CD4-positive, alpha-beta T cell treated with Interleukin-17A for 4 hours (primary cell): ENCODE results near the gene LRRC74B.
"Not testable (repeated sequence)": the region's sequence is repeated elsewhere in the genome, so short reads cannot be mapped to it uniquely, and the experiment has no call there.

ENCODE experiments used
- DNase-seq: peaks from one replicate; pipeline ENCODE4 v3.0.0-alpha.2; 2020; ENCODE audit warnings: mixed read lengths

Gene LRRC74B

DNA sequence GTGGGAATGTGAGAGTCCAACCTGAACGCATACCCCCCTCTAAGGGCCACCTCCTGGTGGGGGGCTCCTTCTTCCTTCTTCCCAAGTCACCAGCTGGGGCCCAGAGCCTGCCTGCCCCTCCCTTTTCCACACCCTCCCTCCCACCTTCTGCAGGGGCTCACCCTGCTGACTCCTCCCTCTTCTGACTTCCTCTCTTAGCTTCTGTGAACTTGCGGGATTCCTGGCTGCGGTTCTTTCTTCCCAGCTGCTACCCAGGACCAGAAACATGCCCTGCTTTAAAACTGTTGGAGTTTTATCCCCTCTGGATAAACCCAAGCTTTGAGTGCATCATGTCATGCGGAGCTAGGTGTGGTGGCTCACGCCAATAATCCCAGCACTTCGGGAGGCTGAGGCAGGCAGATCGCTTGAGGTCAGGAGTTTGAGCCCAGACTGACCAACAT, 10.2 kb downstream of the LRRC74B start:
- peak; percentile 21 for DNase-seq

DNA sequence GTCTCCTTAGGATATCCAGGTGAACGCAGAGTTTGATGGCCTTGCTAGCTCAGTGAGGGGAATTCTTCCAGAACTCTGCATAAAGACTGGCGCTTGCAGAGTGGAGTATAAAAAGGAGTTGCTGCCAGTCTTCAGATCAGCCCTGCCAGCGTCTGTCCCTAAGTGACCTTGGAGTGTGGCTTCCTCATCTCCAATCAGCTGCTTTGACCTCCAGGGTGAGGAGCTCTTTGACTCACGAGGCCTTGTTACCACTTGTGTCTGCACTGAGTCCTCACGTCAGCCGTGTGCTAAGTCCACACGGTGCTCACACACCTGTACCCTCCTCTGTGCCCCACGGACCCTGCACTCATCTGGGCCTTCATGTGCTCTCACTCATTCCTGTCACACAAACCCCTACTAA, 14.6 kb downstream of the LRRC74B start:
- not testable (repeated sequence) for DNase-seq

DNA sequence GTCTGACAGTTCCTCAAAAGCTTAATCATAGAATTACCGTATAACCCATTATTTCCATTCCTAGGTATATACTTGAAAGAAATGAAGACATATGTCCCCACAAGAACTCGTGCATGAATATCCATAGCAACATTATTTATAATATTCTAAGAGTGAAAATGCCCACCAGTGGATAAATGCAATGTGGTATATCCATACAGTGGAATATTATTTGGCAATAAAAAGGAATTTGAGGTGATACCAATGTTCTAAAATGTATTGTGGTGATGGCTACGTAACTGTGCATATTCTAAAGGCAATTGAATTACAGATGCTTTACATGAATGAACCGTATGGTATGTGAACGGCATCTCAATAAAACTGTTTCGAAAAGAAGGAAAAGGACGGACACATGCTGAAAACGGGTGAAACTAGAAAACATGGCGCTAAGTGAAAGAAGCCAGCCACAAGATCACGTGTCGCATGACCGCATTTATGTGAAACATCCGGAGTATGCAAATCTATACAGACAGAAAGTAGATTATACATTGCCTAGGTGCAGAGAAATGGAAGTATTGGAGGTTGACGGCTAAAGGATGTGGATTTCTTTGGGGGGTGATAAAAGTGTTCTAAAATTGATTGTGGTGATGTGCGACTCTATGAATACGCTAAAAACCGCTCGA, 16.0 kb downstream of the LRRC74B start:
- not testable (repeated sequence) for DNase-seq

DNA sequence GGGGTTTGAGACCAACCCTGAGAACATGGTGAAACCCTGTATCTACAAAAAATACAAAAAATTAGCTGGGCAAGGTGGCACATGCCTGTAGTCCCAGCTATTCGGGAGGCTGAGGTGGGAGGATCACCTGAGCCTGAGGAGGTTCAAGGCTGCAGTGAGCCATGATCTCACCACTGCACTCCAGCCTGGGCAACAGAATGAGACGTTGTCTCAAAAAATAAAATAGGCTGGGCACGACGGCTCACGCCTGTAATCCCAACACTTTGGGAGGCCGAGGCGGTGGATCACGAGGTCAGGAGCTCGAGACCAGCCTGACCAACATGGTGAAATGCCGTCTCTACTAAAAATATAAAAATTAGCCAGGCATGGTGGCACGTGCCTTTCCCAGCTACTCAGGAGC, 18.7 kb downstream of the LRRC74B start:
- DNase-seq, result not testable (repeated sequence)

DNA sequence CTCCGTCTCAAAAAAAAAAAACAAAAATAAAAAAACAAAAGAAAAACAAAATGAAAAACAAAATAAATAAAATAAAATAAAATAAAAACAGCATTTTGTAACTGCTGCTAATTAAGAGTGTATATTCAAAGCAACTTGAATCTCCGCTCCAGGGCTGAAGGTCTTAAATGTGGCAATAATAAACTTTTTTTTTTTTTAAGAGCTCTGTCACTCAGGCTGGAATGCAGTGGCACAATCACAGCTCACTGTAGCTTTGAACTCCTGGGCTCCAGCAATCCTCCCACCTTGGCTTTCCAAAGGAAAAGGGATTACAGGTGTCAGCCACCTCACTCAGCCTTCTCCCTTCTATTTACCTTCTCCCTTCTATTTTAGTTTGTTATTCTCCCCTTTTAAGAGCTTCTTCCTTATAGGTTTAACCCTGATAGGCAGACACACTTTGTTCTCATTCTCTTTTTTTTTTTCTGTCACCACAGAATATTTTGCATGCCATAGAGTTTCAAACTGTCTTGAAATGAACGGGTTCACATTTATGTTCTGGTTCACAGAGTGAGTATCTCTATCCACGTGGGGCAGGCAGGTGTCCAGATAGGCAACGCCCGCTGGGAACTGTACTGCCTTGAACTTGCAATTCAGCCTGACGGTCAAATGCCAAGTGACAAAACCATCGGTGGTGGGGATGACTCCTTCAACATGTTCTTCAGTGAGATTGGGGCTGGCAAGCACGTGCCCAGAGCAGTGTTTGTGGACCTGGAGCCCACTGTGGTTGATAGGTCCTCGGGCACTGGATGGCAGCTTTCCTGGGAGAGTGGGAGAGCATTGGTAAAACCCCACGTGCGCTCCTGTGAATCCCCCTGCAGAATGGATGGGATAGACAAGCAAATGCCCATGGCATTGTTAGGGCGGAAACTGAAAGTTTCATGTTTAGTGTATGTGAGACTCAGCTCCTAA, 19.4 kb downstream of the LRRC74B start:
- no peak for DNase-seq

DNA sequence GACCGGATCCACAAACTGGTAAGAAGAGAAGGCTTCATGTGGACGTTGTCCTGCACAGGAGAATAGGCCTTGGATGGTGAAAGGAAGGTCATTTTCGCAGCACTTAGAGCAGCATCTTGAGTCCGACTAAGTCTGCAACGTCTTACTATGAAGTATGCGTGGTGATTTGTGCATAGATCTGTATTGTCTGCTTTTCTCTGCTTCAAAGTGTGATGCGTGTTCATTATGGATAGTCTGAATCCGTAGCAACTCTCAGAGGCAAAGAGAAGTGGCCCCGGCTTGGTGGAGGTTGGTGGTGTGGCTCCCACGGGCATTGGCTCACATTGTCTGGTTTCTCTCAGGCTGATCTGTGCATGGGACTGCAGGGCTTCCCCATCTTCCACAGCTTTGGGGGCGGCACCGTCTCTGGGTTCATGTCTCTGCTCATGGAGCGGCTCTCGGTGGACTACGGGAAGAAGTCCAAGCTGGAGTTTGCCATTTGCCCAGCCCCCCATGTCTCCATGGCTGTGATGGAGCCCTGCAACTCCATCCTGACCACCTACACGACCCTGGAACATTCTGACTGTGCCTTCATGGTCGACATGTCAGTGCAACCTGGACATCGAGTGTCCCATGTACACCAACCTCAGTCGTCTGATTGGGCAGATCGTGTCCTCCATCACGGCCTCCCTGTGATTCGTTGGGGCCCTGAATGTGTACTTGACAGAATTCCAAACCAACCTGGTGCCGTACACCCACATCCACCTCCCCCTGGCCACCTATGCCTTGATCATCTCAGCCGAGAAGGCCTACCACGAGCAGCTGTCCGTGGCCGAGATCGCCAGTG, 21.5 kb downstream of the LRRC74B start:
- DNase-seq, result no peak

DNA sequence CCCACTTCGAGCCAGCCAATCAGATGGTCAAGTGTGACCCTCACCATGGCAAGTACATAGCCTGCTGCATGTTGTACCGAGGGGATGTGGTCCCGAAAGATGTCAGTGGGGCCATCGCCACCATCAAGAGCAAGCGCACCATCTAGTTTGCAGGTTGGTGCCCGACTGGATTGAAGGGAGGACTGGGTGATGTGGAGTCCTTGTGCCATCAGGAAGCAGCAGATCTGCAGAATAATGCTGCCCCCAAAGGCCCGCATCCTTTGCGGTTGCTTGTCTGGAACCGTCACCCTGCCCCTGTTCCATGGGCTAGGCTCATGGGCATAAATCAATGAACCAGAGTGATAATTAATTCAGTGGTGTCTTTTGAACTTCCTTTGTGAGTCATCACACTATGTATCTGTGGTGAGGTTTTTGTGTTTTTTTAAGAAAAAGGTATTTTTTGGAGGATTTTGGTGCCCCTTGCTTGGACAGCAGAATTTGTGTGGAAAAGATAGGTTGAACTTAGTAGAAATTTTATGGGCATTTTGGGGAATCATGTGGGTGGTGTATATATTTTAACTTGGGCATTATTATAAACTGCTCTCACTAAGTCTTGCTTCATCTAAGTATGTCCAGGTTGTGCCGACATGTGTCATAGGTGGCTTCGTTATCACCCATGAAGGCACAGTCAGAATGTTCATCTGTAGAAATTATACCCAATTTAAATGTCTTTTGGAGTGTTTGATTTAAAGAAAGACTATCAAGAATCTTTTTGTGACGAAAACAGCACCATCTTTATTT, 22.3 kb downstream of the LRRC74B start:
- no peak for DNase-seq

DNA sequence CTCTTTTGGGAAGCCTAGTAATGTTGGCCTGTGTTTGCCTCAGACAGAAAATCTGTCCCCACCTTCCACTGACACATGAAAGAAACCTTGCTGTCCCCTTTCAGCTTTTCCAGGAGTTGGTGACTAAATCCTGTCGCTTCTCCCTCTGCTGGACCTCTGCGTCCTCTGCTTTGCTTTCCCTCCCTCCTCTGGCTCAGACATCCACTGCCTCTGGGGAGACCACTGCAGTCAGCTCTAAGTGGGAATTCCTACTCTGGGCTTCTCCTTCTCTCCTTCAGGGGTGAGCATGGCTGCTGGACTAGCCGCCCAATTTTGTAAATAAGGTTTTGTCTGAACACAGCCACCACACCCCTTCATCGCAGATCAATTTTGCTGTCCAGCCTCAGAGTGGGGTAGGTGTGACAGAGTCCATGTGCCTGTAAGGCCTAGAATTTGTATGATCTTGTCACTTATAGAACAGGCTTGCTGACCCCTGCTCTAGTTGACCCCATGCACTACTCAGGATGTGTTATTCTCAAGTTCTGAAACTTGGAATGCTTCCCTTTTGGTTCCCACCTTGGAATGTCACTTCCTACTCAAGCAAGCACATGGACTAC, 23.0 kb downstream of the LRRC74B start:
- no peak for DNase-seq

DNA sequence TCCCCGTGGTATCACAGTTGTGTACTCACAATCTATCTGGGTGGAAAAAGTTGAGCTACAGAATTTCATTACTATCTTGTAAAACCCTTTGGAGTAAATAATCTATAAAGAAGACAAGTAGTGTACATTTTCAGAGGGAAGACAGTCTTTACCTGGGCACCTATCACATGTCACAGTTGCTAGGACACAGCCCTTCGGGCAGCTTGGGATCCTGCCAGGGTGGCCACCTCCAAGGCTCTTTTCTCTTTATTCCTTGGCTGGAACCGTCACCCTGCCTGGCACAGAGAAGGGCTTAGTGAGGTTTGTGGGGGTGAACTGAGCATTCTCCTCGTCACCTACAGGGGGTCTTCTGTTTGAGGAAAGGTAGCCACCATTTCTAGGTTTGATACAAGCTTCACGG, 23.6 kb downstream of the LRRC74B start:
- no peak for DNase-seq

DNA sequence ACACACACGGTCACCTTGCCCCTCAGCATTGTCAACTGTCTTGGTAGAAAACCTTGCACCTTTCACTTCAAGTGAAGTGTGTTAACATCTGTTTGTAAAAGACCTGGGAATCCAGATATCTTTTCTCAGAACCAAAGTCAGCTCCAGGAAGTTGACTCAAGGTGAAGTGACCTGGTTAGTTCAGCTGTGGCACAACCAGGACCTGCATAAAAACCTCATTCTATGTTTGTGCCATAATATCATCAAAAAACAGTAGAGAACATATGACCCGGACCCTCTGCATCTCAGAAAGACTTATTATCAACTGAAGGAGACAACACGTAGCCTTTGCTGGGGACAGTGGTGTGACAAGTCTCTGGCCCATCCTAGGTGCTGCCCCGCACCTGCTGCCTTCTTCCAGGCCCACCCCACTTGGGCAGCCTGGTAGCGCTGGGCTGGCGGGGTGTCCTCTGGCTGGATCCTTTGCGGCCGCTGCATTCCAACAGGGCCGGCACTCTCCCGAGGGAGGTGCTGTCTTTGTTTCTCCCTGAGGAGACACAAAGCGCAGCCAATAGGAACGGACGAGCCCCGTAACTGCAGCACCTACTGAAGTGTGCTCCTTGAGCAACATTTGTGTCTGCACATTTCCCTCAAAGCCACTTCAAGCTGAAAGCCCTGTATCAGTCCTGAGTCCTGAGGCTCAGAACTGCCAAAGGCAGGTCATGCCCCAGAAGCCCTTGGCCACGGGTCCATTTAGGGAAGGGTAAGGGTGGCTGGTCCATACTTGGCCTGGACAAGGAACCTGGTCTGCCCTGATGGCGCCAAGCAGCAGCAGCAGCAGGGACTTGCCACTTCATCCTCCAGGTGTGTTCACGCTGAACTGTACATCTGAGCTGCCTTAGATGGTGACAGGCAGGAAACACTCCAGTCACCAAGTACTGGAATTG, 25.2 kb downstream of the LRRC74B start:
- no peak for DNase-seq

DNA sequence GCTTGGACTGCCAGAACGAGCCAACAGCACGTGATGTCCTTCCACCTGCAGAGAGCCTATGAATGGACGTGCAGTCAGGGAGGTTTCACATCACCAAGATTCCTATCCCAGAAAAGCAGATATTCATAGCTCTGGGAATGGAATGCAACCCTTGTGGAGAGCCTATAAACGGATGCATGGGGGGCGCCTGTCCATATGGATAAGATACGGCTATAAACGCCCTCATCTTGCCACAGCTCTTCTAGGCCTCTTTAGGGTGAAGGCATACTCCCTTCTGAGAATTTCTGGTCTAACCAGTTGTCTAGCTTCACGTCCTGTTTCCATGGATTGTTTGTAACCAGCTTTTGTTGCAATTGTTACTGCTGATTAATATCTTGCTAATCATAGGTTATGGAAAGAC, 26.1 kb downstream of the LRRC74B start:
- DNase-seq, result not testable (repeated sequence)

DNA sequence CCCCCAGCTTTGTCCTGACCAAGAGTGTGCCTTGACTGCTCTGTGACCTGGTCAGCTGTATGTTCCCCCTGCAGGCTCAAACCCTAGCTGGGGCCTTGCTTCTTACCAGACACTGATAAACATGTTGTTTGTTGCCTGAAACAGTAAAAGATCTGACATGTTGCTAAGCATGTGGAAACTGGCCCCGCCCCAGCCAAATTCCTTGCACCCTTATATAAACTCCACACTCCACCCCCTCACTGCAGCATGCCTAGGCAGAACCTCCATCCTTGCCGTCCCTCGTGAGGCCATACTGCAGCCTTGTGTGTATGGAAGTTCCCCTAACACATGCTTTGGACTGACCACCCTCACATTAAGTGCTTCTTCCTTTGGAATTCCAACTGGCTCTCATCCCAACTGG, 27.3 kb downstream of the LRRC74B start:
- no peak for DNase-seq

DNA sequence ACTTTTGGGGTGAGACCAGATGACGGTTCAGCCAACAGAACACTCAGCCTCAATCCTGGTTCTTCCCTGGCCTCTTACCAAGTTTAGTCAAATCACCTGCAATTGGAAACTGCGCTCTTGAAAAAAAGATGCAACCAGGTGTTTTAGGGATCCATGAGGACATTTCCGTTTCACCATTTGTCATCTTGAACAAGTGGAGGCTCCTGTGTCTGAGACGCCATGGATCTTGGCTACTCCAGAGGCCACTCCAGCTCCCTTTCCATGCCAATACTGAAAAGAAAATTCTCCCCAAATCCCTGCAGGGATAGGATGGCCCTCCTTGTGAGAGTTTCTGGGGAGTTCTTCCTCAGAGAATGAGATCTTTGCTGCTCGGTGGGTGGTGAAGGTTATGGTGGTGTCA, 27.7 kb downstream of the LRRC74B start:
- no peak for DNase-seq

DNA sequence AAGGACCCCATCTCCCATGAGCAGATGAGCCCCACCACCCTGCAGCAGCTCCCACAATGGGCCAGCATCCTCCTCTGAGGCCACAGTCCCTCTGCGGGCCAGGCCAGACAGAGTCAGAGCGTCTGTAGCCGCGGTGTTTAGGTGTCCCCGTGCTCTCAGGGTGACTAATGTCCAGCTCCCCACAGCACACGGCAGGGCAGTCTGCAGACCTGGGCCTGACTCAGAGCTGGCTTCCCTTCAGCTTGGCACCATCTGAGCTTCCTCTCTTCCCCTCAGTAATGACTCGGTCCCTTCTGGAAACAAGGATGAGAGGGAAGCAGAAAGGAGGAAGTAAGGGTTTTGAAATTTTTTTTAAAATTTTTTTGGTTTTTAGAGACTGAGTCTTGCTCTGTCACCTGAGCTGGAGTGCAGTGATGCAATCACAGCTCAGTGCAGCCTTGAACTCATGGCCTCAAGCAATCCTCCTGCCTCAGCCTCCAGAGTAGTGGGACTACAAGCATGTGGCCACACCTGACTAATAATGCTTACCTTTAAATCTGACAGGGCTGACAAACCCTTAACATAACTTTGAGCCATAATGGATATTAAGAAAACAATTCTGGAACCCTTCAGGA, 28.5 kb downstream of the LRRC74B start:
- no peak for DNase-seq

DNA sequence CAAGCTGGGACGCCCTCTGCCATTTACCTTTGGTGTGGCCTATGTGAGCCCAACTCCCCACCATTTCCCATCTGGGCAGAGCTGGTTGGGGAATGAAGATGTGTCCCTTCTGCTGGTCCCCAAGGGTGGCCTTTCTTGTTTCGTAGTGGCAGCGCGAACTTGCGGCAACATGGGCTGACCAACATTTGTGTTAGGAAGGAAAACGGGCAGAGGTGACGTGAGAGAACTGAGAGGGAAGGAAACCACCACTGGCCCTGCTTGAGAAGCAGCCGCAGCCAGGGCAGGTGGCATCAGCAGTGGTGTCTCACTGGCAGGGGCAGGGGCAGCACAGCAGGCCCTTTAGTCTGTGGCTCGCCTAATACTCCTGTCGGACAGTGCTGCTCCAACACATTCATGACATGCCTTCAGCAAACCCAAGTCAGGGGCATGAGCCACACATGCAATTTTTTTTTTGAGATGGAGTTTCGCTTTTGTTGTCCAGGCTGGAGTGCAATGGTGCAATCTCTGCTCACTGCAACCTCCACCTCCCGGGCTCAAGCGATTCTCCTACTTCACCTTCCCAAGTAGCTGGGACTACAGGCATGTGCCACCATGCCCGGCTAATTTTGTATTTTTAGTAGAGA, 29.9 kb downstream of the LRRC74B start:
- DNase-seq, result no peak

DNA sequence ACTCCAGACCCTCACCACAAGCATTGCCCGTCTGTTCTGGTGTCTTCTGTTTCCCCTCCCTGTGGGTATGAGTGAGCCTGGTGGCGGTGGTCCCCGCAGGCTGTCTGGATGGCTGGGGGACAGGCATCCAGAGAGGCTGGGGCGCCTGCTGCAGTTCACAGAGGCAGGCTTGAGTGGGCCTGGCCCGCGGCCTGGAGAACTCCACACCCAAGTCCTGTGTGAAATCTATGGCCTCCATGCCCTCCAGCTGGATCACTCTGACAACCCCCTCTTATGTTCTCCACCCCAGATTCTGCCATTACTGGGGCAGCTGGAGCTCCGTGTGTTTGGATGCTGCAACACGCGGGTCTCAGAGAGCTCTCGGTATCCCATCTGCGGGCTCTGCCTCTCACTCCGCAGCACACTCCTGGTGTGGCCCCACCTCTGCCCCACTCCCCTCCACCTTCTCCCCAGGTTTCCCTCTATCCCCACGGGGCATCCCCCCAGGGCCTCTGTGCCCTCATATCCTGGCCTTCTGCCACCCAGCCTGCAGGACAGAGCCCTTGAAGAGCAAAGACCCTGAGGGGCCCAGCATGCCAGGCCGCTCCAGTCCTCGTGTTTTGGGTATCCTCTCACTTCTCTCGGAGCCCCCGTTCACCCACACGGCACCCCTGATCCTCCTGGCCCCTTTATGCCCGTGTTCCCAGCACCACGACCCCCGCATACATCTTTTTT, 31.3 kb downstream of the LRRC74B start:
- no peak for DNase-seq

DNA sequence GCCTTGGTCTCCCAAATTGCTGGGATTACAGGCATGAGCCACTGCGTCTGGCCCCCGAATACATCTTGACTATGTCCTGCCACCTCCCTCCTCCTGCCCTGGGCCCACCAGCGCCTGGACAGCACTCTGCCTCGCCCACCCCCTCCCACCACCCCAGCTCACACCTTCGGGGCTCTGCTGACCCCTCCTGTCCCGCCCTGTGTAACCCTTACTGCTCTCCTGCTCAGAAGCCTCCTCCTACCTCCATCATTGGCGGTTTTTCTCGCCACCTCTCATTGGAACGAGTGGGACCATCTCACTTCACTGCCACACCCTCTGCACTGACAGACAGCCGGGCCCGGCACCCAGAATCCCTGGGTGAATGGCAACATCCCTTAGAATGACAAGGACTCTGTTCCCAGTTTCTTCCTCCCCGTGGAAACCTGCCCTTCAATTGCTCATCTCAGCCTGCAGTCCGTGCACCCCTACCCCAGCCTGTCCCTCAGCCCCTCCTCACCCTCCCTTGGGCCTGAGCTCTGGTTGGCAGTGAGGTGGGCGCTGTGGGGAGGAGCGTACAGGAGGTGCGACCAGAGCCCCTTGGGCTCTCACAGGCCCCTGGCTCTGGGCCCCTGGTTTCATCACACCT, 32.2 kb downstream of the LRRC74B start:
- no peak for DNase-seq

DNA sequence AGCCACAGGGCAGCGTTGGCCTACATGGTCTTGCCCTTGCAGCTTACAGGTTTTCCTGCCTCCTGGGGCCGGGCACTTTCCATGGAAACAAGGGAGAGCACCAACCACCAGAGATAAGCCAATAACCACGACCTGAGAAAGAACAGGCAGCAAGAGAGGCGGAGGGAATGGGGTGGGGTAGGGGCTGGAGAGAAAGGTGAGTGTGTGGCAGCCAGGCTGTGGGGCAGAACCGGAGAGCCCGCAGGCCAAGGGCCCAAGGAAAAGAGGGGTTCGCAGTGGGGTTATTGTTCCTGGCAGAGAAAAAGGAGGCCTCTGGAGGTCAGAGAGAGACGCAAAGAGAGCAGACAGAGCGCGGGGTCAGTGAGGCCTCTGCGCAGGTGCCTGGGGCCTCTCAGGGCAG, 33.2 kb downstream of the LRRC74B start:
- DNase-seq, result no peak

DNA sequence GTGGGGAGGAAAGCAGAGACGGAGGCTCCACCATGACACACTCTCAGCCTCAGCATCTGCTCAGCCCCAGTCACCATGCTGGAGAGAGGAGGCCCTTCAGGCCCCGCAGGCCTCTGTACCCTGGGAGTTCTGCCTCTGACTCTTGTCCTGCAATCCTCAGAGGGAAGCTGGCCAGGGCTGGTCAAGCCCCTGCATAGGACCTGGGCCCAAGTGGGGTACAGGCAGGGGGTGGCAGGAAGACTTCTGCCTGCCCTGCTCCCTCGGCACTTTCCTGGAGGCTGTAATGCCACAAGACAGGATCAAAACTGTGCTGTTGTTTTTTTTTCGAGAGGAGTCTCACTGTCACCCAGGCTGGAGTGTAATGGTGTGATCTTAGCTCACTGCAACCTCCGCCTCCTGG, 33.7 kb downstream of the LRRC74B start:
- DNase-seq, result no peak
